Tibial nerve (tissue), 3 donors: Measurements from ENCODE around the gene TCAIM.

Source experiments
- POLR2A ChIP-seq, 2 donors: fragments of 450-650 bp; IDR thresholded peaks; one replicate each; pipeline ENCODE4 v1.6.1; 2017; ENCODE audit warnings: antibody characterized with exemption in 2 of 2, mild to moderate bottlenecking in 2 of 2, moderate library complexity in 2 of 2
- TF ChIP-seq, protein P1 (sequence below), 5 experiments: fragments of 200-600 bp in 3 of 5; fragments of 450-650 bp in 2 of 5; sonication (generic) in 3 of 5; IDR thresholded peaks; one replicate each; pipeline ENCODE4 v1.5.1; 2016 to 2019; ENCODE audit warnings: antibody characterized with exemption in 5 of 5, mild to moderate bottlenecking in 3 of 5, moderate library complexity in 2 of 5

GRCh38 chr3:44409640-44410410 lies 71.3 kb downstream of the TCAIM start:
- no peak for TF ChIP-seq POLR2A (IDR thresholded peaks at IDR 0.05)
- TF ChIP-seq, protein P1, sequence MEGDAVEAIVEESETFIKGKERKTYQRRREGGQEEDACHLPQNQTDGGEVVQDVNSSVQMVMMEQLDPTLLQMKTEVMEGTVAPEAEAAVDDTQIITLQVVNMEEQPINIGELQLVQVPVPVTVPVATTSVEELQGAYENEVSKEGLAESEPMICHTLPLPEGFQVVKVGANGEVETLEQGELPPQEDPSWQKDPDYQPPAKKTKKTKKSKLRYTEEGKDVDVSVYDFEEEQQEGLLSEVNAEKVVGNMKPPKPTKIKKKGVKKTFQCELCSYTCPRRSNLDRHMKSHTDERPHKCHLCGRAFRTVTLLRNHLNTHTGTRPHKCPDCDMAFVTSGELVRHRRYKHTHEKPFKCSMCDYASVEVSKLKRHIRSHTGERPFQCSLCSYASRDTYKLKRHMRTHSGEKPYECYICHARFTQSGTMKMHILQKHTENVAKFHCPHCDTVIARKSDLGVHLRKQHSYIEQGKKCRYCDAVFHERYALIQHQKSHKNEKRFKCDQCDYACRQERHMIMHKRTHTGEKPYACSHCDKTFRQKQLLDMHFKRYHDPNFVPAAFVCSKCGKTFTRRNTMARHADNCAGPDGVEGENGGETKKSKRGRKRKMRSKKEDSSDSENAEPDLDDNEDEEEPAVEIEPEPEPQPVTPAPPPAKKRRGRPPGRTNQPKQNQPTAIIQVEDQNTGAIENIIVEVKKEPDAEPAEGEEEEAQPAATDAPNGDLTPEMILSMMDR (IDR thresholded peaks at IDR 0.05): no peak
